Glomerular visceral epithelial cell (primary cell): Measurements from ENCODE around the gene MARCHF6.
"Not testable (repeated sequence)": the region's sequence is repeated elsewhere in the genome, so short reads cannot be mapped to it uniquely, and the experiment has no call there.

ENCODE experiments used
- DNase-seq: peaks from one replicate; pipeline ENCODE4 v3.0.0-alpha.2; 2016; ENCODE audit errors: extremely low spot score

MARCHF6 gene

DNA sequence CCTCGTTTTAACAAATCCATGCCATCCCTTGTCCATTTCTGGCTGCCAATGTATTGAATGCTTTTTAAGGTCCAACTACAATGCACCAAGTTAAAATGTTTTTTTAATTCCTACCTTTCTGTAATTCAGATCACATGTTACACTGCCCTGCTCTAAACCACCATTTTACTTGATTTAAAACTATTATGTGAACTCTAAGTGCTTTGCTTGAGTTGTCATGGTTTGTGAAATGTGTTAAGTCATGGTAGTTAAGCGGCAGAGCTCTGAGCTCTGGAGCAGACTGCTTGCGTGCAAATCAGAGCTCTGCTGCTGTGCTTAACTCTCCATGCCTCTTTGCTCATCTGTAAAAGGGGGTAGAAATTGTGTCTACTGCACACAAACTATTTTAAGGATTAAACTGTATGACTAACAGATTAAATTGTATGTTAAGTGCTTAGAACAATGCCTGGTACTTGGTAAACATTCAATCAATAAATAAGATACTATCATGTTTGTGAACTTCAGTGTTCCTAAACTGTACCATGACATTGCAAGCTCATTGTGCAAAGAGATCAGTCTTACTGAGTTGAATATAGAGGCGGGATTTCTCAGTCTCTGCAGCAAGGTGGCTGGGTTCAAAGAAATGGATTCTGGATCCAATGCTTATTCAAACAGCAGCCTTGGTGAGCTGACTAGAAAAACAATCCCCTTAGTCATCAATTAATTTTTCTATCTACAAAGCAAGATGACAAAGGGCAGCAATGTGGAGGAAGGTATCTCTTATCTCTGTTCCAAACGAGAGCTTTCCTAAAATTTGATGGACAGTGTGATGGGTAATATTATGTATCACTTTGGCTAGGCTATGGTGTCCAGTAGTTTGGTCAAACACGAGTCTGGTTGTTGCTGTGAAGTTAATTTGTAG lies 29.7 kb upstream of the MARCHF6 start:
- no peak for DNase-seq

GRCh38 chr5:10324518-10325370 lies 28.8 kb upstream of the MARCHF6 start:
- DNase-seq: no peak

GRCh38 chr5:10328323-10328722 lies 25.2 kb upstream of the MARCHF6 start:
- DNase-seq: no peak

DNA sequence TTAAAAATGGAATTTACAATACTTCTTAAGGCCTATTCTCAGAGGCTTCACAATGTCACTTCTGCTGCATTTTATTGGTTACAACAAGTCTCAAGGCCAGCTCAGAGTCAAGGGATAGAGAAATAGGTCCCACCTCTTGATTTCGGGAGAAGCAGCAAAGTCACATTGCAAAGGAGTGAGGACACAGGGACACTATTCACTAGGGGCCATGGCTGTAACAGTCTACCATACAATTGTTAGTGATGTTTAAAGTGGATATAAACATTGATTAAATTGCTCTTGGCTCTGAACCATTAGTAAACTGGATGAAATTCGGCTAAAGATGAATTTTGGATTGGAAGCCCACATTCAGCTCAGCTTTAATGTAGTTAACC lies 24.1 kb upstream of the MARCHF6 start:
- DNase-seq: no peak

- DNase-seq: no peak
Measured at GRCh38 chr5:10329820-10330481, 23.5 kb upstream of the MARCHF6 start.

DNA sequence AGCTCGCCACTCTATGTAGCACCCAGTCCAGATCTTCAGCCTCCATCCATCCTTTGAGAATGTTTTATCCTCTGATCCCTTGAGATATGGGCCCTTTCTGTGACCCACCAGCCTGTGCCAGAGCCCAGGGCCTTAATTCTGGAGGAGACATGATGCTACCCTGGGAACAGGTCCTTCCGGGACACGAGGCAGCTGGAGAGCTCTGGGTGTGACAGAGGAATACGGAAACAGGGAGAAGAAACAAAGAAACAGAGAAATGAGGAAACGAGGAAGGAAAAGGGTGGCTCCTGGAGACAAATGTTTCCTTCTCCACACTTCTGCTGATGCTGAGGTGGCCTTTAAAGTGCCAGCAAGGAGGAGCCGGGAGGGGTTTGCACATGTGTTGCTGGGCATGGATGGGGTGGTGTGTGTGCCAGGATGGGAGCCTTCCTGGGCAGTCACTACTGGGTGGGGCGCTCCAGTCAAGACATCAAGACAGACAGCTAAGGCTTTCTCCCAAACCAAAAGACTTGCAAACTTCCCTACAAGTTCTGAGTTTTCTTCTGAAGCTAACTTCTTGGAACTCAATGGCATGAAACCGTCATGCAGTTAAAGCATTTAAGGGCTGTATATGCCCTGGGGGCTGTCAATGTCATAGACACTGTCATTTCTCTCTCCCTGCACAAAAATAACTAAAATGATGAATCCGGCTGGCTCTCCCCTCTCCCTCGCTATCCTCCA lies 22.8 kb upstream of the MARCHF6 start:
- no peak for DNase-seq

GRCh38 chr5:10331341-10331796 lies 22.1 kb upstream of the MARCHF6 start:
- DNase-seq: no peak

GRCh38 chr5:10332301-10332700 lies 21.2 kb upstream of the MARCHF6 start:
- no peak for DNase-seq

GRCh38 chr5:10333154-10334006 lies 20.1 kb upstream of the MARCHF6 start:
- DNase-seq: peak; percentile 36

- no peak for DNase-seq
Measured at GRCh38 chr5:10334831-10335230, 18.7 kb upstream of the MARCHF6 start.

GRCh38 chr5:10335711-10336470 lies 17.6 kb upstream of the MARCHF6 start:
- DNase-seq: no peak

DNA sequence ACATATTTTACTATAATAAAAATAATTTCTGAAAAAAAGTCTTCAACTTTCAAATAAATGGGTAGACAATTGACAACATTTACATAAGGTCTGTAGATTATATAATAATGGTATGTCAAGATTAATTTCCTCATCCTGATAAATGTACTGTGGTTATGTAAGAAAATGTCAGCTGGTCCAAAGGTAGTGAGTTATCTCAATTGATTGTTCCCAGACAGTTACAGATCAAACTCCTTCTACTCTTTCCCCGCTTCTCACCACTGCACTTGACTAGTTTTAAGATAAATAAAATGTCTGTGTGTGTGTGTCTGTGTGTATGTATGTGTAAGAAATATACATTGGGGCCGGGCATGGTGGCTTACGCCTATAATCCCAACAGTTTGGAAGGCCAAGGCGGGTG lies 16.4 kb upstream of the MARCHF6 start:
- no peak for DNase-seq

GRCh38 chr5:10337986-10338385 lies 15.5 kb upstream of the MARCHF6 start:
- DNase-seq: no peak

DNA sequence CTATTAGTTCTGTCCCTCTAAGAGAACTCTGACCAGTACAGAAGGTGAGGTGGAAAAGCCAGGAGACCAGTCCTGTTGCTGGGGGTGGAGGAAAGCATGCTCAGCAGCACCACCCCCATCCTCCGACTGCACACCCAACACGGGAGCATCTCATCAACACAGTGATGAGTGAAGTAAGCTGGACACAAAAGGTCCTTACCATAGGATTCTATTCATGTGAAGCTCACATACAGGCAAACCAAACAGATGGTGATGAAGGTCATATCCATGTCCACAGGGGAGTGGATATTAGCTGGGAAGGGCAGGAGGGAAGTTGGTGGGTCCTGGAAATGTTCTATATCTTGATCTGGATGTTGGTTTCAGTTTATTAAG lies 14.8 kb upstream of the MARCHF6 start:
- DNase-seq: no peak

DNA sequence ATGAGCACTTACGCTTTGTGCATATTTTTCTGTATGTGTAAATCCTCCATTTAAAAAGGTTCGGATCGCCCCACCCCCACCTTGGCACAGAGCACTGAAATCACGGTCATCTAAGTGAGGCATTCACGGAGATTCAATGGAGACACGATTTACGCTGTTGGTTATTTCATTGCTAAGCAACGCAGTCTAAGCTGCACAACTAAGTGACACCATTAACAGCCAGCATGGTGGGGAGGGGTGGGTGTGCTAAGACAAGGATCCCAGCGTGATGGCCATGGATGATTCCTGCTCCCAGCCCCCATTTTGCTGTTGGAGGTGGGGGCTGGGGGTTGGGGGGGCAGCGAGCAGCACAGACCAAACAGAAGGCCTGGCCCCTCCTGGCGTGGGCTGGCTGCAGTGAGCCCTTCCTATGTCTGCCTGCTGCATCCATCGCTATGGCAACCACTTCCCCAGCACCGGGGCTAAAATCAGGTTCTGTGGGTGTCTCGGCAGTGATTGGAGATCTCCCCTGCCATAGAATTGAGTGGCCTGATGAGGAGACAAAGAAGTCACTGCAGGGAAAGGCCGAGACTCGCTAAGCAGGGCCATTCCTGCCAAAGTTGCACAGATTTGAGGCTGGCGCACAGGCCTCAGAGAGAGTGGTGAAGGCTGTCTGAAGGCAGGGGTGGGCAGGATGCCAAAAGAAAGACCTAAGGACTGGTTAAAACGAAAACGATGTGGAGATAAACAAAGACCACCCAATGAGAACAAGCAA lies 14.3 kb upstream of the MARCHF6 start:
- no peak for DNase-seq

DNA sequence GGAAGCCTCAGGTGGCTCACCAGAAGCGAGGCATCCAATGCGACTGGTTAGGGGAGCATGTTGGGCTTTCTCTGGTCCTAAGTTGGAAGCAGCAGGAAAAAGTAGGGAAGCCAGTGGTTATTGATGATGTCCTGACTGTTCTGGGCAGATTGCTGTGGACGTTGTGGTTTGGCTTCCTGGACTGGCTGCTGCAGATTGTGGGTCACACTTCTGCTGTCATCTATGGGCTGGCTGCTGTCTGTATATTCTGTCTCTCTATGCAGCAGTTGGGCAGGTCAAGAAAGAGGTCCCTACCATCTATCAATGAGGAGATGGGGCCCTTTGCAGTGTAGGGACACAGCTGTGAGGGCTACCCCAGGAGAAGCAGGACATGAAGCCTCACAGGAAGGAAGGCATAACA lies 13.5 kb upstream of the MARCHF6 start:
- no peak for DNase-seq

DNA sequence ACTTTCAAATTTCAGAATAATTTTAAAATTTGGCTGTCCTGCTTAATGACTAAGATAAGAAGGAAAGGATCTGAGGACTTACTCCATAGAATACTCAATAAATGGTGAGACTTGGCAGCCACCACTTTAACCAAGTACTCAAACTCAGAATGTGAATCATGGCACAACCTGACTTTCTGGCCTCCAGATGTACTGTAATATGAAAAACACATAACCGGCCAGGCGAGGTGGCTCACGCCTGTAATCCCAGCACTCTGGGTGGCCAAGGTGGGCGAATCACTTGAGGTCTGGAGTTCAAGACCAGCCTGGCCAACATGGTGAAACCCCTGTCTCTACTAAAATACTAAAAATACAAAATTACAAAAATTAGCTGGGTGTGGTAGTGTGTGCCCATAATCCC lies 10.0 kb upstream of the MARCHF6 start:
- no peak for DNase-seq

DNA sequence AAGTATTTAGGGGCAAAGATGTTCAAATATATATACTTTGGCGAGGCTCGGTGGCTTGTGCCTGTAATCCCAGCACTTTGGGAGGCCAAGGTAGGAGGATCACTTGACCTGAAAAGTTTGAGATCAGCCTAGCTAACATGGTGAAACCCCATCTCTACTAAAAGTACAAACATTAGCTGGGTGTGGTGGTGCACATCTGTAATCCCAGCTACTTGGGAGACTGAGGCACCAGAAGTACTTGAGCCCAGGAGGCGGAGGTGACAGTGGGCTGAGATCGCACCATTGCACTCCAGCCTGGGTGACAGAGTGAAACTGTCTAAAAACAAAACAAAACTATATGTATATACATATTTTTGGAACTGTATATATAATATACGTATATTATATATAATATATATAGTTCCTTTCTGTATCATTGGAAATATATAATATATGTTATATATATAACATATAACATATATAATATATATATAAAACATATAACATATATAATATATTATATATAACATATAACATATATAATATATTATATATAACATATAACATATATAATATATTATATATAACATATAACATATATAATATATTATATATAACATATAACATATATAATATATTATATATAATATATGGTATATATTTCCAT lies 8.9 kb upstream of the MARCHF6 start:
- not testable (repeated sequence) for DNase-seq

- no peak for DNase-seq
Measured at GRCh38 chr5:10348258-10348657, 5.2 kb upstream of the MARCHF6 start.
